ENCODE data around the gene FER.
"Not testable (repeated sequence)": the region's sequence is repeated elsewhere in the genome, so short reads cannot be mapped to it uniquely, and the experiment has no call there.

The FER gene

DNA sequence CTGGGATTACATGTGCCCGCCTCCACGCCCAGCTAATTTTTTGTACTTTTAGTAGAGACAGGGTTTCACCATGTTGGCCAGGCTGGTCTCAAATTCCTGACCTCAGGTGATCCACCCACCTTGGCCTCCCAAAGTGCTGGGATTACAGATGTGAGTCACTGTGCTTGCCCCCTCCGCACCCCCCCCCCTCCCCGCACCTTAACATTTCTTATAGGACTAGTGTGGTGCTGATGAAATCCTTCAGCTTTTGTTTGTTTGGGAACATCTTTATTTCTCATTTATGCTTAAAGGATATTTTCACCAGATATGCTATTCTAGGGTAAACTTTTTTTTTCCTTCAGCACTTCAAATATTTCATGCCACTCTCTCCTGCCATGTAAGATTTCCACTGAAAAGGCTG lies 46.7 kb downstream of the FER start:
- in situ Hi-C loops (cut with HindIII; ENCODE audit: low sequenced_read_pairs) = not testable (repeated sequence)

DNA sequence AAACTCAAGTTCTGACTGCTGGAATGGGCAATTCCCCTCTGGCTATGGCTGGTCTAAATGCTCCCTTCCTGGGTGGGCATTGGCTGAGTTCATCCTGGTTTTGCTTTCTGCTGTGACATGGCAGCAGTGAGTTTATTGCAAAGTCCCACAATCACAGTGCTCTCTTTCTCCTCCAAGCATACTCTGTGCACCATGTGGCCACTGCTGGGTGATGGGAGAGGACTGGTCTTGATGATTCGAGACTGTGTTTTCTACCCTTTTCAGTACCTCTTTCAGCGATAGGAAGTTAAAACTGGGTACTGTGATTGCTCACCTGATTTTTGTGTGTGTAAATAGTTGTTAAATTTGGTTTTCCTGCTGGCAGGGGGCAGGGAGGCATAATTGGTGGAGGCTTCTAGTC lies 49.7 kb downstream of the FER start:
- in situ Hi-C loops (cut with HindIII; ENCODE audit: low sequenced_read_pairs) = no loop called here

DNA sequence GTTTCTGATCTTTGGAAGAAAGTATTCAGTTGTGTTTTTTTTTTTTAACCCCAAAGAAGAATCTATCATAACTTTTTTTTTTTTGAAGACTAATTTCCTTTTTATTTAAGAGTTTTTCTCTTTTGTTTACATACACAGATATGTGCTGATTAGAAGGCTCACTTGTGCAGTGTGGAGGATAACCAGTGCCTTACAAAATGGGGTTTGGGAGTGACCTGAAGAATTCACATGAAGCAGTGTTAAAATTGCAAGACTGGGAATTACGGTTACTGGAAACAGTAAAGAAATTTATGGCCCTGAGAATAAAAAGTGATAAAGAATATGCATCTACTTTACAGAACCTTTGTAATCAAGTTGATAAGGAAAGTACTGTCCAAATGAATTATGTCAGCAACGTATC lies 50.3 kb downstream of the FER start:
- in situ Hi-C loops (cut with HindIII; ENCODE audit: low sequenced_read_pairs) = no loop called here

DNA sequence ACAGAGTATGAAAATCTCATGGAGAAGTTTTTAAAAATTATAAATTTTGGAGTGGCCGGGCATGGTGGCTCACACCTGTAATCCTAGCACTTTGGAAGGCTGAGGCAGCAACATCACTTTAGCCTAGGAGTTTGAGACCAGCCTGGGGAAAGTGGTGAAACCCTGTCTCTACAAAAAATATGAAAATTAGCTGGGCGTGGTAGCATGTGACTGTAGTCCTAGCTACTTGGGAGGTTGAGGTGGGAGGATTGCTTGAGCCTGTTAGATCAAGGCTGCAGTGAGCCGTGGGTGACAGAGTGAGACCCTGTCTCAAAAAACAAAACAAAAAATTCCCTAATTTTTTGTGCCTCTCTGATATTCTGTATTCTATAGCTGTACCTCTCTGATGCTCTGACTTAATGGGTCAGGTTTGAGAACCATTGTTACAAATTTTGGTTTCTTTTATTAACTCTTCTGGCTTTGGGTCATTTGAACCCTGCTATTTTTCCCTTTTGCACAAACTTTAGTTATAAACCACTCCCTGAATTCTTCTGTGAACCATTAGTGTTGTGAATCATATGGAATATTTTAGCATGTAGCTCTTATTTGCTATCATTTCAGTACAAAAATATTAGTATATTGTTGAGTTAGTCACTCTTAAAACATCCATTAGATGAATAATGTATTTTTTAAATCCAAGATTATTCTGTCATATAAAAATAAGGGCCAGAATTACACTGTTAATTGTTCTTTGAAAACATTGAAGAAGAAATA lies 51.0 kb downstream of the FER start:
- in situ Hi-C loops (cut with HindIII; ENCODE audit: low sequenced_read_pairs) = no loop called here

DNA sequence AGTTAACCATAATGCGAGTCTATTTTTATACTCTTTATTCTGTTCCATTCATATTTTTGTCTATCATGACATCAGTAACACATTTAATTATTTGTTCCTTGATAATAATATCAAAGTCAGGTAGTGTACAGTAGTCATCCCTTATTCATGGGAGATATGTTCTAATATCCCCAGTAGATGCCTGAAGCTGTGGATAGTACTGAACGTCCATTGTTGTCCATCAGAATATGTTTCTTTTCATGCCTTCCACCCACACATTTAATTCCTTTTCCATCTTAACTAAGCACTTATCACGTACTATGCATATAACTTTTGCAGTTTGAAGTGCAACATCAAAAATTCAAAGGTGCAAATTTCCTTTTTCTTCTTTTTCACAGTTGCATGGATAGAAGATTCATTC lies 53.6 kb downstream of the FER start:
- in situ Hi-C loops (cut with HindIII; ENCODE audit: low sequenced_read_pairs) = loop anchor here (5.0 kb wide), 1 partner anchor 49 kb away; no protein-coding TSS in a partner anchor

DNA sequence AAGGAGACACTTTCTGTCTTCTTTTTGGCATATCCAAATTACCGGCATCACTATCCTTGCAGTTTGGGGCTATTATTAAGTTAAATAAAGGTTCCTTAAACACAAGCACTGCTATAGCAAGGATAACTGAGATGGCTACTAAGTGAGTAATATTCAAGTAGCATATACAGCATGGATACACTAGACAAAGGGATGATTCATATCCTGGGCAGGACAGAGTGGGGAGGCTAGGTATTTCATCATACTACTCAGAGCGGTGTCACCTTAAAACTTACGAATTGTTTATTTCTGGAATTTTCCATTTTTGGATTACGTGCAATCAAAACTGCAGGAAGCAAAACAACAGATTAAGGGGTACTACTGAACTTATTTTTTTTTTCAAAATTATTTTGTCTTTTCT lies 54.1 kb downstream of the FER start:
- in situ Hi-C loops (cut with HindIII; ENCODE audit: low sequenced_read_pairs) = loop anchor here (5.0 kb wide), 1 partner anchor 49 kb away; no protein-coding TSS in a partner anchor

DNA sequence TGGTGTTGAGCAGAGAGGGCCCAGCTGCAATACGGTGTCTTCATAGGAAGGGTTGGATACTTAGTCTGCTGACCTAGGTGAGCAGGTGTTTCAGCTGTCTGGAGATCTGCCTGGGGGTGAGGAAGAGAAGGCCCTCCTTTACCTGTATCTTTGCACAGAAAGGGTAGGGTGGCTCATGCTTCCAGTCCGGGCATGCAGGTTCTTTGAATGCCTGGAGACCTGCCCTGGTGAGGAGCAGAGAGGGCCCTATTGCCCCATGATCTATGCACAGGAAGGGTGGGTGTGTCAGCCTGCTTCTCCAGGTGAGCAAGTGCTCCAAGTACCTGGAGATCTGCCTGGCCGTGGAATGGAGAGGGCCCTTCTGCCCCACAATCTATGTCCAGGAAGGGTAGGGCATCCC lies 63.0 kb downstream of the FER start:
- in situ Hi-C loops (cut with HindIII; ENCODE audit: low sequenced_read_pairs) = no loop called here

DNA sequence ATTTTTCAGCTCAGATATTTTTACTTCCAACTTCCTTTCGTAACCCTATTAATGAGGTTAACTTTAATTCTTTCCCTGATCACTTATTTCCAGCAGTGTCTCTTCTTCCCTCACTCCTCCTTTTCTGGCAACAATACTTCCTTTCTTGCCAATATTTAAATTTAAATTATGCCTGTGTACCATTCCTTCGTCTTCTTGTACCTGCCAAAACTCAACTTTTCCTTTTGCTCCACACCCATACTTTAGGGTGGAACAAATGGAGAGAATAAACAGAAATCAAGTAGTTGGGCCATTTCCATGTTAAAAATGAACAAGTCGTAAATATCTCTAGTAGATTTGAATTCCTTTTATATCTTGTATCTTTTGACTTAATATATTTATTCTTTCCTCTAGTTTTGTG lies 66.0 kb downstream of the FER start:
- in situ Hi-C loops (cut with HindIII; ENCODE audit: low sequenced_read_pairs) = no loop called here

DNA sequence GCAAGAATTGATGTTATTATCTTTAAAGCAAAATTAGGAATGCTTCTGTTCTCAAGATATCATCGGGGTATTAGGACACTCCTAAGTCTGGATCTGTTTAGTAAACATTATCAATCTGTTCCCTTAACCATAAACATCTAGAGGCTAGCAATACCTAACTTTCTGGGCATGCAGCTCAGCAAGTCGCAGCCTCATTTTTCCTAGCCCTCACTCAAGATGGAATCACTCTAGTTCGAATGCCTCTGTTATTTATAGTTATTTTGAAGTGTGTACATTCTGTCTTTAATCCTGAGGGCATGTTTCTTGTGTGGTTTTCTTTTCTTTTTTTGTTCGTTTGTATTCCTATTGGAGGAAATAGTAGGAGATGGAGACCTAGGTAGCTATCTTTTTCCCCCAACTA lies 66.9 kb downstream of the FER start:
- in situ Hi-C loops (cut with HindIII; ENCODE audit: low sequenced_read_pairs) = no loop called here

DNA sequence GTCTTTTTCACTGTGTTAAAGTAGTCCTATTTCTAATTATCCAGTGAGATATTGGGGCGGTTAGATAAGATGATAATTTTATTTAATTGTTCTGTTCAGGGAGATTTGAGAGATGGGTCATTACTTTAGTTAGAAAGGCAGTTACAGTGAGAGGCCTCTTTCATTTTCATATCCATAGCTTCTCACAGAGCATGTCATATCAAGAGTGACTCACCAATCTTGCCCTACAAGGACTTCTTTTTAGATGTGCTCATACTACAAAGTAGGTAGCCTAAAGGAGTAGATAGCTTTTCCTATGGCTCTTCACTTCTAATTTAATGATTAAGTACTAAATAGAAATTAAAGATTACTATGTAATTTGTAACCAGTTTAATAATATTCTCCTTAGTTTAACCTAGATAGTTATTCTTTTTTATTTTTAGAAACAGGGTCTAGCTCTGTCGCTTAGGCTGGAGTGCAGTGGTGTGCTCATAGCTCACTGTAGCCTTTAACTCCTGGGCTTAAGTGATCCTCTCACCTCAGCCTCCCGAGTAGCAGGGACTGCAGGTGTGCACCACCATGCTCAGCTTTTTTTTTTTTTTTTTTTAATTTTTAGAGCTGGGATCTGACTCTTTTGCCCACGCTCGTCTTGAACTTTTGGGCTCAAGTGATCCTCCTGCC lies 71.0 kb downstream of the FER start:
- in situ Hi-C loops (cut with HindIII; ENCODE audit: low sequenced_read_pairs) = no loop called here

DNA sequence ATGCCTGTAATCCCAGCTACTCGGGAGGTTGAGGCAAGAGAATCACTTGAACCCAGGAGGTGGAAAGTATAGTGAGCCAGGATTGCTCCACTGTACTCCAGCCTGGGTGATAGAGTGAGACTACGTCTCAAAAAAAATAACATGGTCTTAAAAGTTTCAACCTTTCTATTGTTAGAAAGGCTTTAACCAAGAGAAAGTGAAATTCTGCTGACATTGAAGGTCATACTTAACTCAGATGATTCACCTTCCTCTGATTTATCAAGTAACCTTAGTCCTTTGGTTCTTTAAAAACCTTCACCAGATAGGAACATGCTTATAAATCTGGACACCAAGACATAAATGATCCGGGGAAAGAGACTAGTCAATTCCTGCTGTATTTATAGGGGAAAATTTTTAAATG lies 73.3 kb downstream of the FER start:
- in situ Hi-C loops (cut with HindIII; ENCODE audit: low sequenced_read_pairs) = no loop called here

DNA sequence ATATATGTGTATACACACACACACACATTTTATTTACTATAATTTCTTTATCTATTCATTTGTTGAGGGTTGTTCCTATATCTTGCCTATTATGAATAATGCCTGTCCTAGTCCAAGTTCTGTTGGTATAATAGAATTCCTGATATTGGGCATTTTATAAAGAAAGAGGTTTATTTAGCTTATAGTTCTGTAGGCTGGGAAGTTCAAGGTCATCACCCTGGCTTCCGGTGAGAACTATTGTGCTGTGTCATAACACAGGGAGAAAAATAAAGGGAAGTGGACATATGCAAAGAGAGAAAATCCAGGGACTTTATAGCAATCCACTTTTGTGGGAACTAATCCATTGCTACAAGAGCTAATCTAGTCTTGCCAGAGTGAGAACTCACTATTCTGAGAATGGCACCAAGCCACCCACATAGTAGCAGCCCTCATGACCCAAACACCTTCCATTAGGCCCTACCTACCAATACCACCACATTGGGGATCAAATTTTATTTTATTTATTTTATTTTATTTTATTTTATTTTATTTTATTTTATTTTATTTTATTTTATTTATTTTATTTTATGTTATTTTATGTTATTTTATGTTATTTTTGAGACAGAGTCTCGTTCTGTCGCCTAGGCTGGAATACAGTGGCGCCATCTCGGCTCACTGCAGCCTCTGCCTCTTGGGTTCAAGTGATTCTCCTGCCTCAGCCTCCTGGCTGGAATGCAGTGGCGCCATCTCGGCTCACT lies 74.7 kb downstream of the FER start:
- in situ Hi-C loops (cut with HindIII; ENCODE audit: low sequenced_read_pairs) = no loop called here

DNA sequence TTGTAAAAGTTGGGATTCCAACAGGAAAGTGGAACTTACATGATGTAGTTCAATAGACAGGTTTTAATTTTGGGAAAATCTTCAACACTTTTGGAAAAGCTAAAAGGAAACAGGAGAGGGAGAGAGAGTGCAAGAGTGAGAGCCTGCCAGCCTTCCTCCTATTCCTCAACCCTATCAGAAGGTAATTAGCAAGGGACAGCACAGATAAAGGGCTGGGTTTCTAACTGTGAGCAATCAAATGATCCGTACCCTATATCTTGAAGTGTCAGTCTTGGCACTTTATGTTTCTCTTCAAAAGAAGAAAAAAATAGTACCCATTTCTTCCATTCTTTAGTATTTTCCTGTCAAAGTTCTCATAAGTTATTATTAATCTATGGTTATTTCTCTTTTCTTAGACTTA lies 79.4 kb downstream of the FER start:
- in situ Hi-C loops (cut with HindIII; ENCODE audit: low sequenced_read_pairs) = no loop called here

DNA sequence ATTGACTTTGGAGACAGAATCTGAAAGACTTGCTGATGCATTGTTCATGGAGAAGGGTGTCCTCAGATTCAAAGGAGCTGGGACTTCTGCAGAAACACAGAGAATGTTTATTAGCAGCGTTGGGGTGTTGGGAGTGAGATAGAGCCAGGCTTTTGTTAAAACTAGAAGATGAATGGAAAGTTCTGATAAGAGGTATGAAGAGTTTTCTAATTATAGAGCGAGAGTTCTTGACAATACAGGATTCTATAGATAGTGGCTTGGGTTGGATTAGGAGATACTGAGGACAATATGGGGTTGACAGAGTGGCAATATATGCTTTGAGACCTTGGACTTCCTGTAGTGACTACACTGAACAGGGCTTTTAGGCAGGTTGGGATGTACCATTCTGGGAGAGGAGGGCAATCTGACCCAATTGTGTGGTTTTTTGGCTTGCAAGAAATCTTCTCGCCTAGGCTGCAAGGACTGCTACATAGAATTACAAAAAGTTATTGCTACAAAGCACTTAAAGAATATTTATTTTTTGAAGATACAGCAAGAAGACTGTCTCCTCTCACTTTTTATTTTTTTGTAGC lies 83.1 kb downstream of the FER start:
- in situ Hi-C loops (cut with HindIII; ENCODE audit: low sequenced_read_pairs) = no loop called here

DNA sequence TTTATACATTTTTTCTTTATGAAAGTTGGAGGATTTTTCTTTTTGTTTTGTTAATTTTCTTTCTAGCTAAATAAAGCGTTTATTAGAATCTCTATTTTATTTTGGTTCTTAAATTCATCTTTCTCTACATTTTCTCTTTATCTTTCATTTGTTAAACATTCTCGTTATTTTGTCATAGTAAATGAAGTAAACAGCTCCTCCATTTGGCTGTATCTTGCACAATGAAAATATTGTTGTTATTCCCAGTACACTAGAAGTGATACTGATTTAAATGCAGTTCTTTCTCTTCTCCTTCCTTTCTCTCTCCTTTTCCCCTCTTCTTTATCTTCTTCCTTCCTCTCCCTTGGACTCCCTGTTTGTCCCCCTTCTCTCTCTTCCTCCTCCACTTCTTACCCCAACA lies 88.8 kb downstream of the FER start:
- in situ Hi-C loops (cut with HindIII; ENCODE audit: low sequenced_read_pairs) = no loop called here

DNA sequence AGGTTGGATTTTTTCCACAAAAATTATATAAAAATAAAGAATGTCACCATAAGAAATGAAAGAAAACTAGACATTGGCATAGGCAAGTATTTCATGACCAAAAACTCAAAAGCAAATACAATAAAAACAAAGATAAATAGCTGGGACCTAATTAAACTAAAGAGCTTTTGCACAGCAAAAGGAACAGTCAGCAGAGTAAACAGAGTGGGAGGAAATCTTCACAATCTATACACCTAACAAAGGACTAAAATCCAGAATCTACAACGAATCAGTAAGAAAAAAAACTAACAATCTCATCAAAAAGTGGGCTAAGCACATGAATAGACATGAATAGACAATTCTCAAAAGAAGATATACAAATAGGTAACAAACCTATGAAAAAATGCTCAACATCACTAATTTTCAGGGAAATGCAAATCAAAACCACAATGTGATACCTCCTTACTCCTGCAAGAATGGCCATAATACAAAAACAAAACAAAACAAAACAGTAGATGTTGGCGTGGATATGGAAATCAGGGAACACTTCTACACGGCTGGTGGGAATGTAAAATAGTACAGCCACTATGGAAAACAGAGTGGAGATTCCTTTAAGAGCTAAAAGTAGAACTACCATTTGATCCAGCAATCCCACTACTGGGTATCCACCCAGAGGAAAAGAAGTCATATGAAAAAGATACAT lies 94.7 kb downstream of the FER start:
- in situ Hi-C loops (cut with HindIII; ENCODE audit: low sequenced_read_pairs) = not testable (repeated sequence)

DNA sequence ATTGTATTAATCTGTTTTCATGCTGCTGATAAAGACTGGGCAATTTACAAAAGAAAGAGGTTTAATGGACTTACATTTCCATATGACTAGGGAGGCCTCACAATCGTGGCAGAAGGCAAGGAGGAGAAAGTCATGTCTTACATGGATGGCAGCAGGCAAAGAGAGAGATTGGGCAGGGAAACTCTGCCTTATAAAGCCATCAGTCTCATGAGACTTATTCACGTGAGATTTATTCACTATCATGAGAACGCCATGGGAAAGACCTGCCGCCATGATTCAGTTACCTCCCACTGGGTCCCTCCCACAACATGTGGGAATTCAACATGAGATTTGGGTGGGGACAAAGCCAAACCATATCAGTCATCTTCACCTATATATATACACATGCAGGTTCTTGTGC lies 103.4 kb downstream of the FER start:
- in situ Hi-C loops (cut with HindIII; ENCODE audit: low sequenced_read_pairs) = not testable (repeated sequence)

DNA sequence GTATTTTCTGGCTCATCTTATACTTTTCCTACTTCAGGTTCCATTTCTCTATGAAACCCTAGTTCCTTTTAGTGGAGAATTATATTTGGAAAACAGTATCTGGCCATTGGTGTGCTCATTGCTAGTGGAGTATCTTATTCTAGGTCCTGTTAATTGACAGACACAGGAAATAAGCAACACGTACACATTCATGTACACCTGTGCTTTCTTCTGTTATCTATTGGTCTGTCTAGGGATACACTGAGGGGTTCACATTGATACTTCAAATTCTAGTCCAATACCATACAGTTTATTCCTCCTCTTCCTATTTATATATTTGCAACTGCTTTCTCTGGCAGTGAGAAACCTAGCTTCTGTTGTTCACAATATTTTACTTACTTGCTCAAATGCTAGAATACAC lies 110.2 kb downstream of the FER start:
- in situ Hi-C loops (cut with HindIII; ENCODE audit: low sequenced_read_pairs) = no loop called here

DNA sequence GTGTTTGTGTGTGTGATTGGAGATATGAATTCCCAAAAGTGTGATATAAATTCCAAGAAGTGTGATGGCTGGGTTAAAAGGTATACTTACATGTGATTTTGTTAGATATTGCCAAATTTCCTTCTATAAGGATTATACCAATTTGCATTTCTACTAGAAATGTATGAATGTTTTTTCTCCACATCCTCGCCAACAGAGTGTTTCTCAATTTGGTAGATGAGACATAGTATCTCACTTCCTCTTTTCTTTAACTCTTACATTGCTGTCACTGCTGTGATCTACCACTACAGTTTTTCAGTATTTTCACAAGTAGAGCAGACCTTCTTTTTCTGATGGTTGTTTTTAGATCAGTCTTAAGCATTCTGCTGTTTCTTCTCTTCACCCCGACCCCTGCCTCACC lies 111.3 kb downstream of the FER start:
- in situ Hi-C loops (cut with HindIII; ENCODE audit: low sequenced_read_pairs) = no loop called here

DNA sequence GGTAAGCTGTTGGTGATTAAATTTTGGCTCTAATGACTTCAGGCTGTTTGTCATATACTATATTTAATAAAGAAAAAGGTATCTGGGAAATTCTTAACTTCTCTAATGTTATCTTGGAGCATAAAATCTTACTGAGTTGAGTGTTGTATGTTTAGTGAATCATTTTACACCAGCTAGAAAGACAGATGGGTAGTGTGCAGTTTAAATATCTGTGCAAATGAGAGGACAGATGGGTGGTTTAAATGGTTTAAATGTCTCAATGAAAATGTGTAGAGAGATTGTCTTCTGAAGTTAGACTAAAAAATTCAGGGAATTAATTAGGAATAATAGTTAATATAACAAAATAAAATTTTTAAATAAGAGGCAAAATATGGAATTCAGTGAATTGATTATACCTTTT lies 114.5 kb downstream of the FER start:
- in situ Hi-C loops (cut with HindIII; ENCODE audit: low sequenced_read_pairs) = no loop called here

DNA sequence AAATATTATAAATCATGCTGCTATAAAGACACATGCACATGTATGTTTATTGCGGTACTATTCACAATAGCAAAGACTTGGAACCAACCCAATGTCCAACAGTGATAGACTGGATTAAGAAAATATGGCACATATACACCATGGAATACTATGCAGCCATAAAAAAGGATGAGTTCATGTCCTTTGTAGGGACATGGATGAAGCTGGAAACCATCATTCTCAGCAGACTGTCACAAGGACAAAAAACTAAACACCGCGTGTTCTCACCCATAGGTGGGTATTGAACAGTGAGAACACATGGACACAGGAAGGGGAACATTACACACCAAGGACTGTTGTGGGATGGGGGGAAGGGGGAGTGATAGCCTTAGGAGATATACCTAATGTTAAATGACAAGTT lies 118.4 kb downstream of the FER start:
- in situ Hi-C loops (cut with HindIII; ENCODE audit: low sequenced_read_pairs) = not testable (repeated sequence)
